ENCODE measurements around the gene GMDS. TPM values are rescaled to one million over a fixed set of nuclear protein-coding genes. Genes with fewer than 3 reads are reported as not detected.
A peak's percentile ranks its signal among the peaks of the same experiment; 100 is the strongest.

GMDS gene
- total and polyA plus RNA-seq, 2 experiments from 2014 or later = 30.1 to 36.5 TPM

- H3K27me3 ChIP-seq (ENCODE audit: insufficient read depth) = no peaks in the 10 kb centered on the region
- no peaks in the 10 kb centered on the region for H3K9me2 ChIP-seq (ENCODE audit: insufficient read depth)
- 0 out of 2 replicates have a peak overlapping the region, but pooled peaks have one; percentile 22 for H3K4me2 ChIP-seq
- DNase-seq (ENCODE audit: low spot score) (no peak), ATAC-seq (no peak)
- H3K27me3 Mint-ChIP-seq (ENCODE audit: insufficient read depth, low read depth, poor library complexity) = peaks cover 2% of the 10 kb centered on the region
- H2AFZ ChIP-seq = no peak overlapping the region
- peaks cover 29% of the 10 kb centered on the region for H3K4me1 Mint-ChIP-seq
- H3K27ac ChIP-seq (ENCODE audit: low read depth) = no peak overlapping the region
- peaks cover 16% of the 10 kb centered on the region for H3K4me1 ChIP-seq (ENCODE audit: insufficient read depth)
- H3F3A ChIP-seq (replicated peaks; ENCODE audit: low read depth) = no peaks in the 10 kb centered on the region
- H3K36me3 Mint-ChIP-seq (ENCODE audit: low read depth) = no peaks in the 10 kb centered on the region
- H3K79me2 ChIP-seq (replicated peaks; ENCODE audit: insufficient read depth) = peaks cover 79% of the 10 kb centered on the region
- TF ChIP-seq JUNB (IDR thresholded peaks at IDR 0.05; ENCODE audit: unreplicated experiment) (no peak), POLR2AphosphoS5 (IDR thresholded peaks at IDR 0.05; ENCODE audit: low read depth) (no peak), STAT1 (IDR thresholded peaks at IDR 0.05; ENCODE audit: unreplicated experiment) (no peak), ETS1 (IDR thresholded peaks at IDR 0.05) (no peak), CREB1 (CRISPR knock-in tag; IDR thresholded peaks at IDR 0.05; ENCODE audit: low read depth) (no peak), REST (IDR thresholded peaks at IDR 0.05; ENCODE audit: unreplicated experiment) (no peak), ZNF462 (CRISPR knock-in tag; IDR thresholded peaks at IDR 0.05) (no peak), ZNF114 (CRISPR knock-in tag; IDR thresholded peaks at IDR 0.05) (no peak), EZH2 (IDR thresholded peaks at IDR 0.05; ENCODE audit: low read depth, unreplicated experiment) (no peak), NANOG (IDR thresholded peaks at IDR 0.05; ENCODE audit: borderline replicate concordance) (no peak), CTCF (conservative IDR thresholded peaks at IDR 0.05; ENCODE audit: low read depth in 2 of 2) (no peak)
- peaks cover 15% of the 10 kb centered on the region; the same call in 1 of the 2 replicates for H4K20me1 ChIP-seq (replicated peaks; ENCODE audit: insufficient read depth)
- no peaks in the 10 kb centered on the region for H3K36me3 ChIP-seq (ENCODE audit: insufficient read depth)
- H3K4me3 ChIP-seq = no peak overlapping the region
- H3K27ac Mint-ChIP-seq = no peak overlapping the region
- no peak overlapping the region for H3K4me3 Mint-ChIP-seq
- no peaks in the 10 kb centered on the region for H3K9me3 Mint-ChIP-seq
Measured at GRCh38 chr6:2221726-2222274, 23.6 kb downstream of the GMDS start.
